NCI-H526 (cell line): ENCODE data around the gene LRRC10.

Experiments used
- DNase-seq, 2 experiments: peaks; one replicate each; lab custom pipeline; 2025; lab: John Stamatoyannopoulos, UW

The LRRC10 gene, protein sequence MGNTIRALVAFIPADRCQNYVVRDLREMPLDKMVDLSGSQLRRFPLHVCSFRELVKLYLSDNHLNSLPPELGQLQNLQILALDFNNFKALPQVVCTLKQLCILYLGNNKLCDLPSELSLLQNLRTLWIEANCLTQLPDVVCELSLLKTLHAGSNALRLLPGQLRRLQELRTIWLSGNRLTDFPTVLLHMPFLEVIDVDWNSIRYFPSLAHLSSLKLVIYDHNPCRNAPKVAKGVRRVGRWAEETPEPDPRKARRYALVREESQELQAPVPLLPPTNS

GRCh38 chr12:69610729-69611128 is at the start of gene LRRC10:
LRRC10 (minus strand) TSS chr12:69610907; CDS start chr12:69610838, 69 bp downstream.
- no peak for DNase-seq

DNA sequence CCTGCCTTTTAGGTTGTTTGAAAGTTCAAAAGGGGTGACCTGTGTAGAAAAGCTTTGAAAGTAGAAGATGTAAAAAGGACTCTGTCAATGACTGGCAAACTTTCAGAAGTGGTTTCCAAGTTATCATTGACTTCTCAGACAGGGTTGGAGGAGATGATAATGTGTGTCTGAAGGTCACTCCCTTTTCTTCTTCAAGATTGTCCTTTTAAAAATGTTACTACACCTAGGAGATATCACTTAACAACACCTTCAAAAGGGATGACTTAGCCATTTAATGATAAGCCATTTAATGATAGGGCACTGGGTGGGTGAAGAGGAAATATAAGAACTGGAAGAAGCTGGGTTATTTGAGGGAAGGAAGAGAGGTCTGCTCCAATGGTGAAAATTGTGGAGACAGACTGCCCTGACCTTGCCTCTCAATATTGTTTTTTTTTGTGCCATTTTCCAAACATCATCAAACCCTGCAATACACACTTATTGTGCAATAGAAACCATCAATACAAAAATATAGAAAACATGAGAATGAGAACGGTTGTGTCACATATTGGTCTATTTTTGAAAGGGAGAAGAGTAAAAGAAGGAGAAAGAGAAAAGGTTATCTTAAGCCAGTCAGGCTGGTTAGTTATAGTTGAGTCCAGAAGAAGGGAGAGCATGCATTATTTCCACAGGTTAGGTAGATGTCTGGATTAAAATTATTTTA is 49.6 kb upstream of the LRRC10 start:
- no peak for DNase-seq

- DNase-seq: no peak
Observed at GRCh38 chr12:69658203-69658602, 47.5 kb upstream of the LRRC10 start.

DNA sequence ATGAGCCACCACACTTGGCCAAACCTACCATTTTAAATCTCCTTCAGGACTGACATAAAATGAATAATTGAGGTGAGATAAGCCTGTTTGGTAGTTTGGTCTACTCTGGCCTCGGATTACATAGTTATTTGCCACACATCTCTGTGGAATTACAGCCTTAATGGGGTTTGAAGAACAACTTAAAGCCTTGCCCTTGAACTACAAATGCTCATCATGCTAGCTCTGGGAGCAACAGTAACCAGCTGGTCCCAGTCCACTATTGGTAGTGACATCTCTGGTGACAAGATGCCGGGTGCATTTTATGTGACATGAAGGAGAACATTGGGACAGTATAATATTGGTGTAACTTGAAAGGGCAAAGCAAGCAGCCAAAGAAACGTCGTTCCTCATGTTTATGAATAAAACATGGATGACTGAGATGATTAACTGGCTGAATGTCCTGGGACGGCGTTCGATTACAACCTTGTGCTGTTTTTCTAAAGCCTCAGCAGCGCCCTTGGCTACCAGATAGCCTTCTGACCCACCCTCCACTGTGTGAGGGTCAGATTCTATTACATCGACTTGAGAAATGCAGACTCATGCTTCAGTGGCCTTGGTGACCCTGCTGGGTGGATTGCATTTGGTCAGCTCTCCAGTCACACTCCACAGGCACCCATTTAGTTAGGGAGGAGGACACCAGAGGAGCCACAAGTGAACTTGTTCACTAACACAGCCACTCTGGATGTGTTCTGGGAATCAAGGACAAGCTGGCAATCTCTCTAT is 46.9 kb upstream of the LRRC10 start:
- no peak for DNase-seq

GRCh38 chr12:69655616-69656340 is 45.1 kb upstream of the LRRC10 start:
- DNase-seq: no peak

DNA sequence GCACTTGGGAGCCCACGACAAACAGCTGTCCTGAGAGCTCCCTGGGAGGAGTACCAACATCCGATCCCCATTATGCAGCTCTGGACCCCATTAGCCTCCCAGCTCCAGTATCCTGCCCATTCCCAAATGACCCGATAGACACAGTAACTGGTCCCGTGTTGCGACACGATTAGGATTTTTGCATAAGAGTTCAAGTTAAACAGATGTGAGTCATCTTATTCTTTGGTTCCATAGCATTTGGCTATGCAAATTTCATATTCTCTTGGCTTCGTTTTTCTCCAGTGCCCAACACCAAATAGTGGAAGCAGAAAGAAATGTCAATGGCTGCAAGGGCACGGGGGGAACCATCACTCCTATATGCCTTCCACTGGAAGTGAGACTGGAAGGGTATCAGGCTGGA is 43.0 kb upstream of the LRRC10 start:
- peak; percentile 24 to 64 for DNase-seq

DNA sequence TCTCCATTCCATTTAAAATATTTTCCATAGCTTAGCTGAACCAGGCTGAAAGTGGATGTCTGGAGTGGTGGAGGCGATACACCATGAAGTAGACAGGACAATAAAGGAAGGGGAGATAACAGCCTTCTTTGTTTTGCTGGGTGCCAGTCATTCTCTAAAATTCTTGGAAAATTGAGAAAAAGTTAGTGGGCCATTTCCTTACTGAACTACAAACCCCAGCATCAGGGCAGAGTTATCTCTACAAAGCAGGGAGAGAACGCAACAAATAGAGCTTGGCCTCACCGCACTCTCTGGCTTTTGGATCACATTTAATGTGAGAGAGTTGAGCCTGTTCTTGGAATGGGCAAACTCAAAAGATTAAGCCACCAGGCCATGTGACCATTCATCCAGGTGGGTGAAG is 41.2 kb upstream of the LRRC10 start:
- no peak for DNase-seq

DNA sequence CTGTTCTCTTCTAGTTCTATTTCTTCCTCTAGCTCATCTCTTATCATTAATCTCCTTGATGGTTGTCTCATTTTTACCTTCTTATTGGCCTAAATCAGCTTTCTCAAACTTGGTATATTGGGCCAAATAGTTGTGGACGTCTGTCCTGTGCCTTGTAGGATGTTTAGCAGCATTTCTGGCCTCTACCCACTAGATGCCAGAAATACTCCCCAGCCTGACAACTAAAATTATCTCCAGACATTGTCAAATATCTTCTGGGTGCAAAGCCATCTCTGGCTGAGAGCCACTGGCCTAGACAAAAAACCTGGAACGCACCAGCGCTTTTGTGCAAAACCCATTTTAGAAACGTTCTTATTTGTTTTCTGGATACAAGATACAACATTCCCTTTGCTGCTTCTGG is 38.8 kb upstream of the LRRC10 start:
- peak in 1 of 2 experiments; percentile 11 for DNase-seq

- no peak for DNase-seq
Observed at GRCh38 chr12:69648476-69648875, 37.8 kb upstream of the LRRC10 start.

DNA sequence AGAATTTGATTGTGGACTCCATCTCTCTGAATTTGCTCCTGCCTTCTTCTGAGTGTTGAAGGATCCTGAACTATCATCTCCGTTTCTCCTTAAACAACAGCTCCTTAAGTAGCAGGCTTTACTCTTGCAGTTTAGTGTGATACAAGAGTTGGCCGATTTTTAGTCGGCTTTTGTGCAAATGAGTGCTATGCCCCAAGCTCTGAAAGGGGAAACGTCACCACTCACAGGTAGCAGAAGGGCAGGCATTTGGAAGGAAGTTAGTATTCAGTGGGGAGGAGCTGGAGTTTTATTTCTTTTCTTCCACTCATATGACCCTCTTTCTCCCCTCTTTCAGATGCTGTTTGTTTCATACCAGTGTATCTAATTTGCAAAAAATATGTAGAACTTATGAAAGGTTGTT is 36.5 kb upstream of the LRRC10 start:
- DNase-seq: no peak

DNA sequence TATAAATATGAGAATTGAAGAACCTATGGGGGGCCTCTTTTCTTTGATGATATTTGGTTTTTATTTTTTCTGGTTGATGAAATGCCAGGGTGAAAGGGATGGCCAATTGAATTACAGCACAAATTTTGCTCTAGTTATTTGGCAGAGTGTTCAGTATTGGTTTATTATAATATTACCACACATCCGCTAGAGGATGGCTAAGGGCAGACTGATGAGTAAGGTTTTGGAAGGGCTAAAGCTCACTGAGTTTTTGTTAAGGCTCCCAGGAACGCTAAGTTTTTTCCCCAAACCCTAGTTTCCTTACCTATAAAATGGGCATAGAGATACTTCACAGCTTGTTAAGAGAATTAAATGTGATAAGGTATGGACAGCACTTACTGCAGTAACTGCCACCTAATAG is 34.3 kb upstream of the LRRC10 start:
- no peak for DNase-seq

DNA sequence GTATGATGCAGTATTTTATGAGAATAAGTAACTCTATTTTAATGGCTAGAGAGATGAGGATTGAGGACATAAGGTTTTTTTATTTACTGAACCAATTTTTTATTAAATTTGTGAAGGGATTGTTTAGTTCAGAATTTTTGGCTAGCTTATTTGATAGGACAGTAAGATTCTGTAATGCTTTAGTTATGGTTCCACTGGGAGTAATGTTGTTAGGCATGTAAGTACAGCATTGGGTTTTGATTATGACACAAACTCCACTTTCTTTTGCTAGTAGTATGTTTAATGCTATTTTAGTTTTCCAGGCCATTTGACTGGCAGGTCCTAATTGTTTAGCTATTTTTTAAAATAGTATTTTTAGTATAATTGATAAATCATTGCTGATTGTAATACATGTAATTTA is 33.8 kb upstream of the LRRC10 start:
- no peak for DNase-seq

GRCh38 chr12:69642531-69642930 is 31.8 kb upstream of the LRRC10 start:
- DNase-seq: no peak

DNA sequence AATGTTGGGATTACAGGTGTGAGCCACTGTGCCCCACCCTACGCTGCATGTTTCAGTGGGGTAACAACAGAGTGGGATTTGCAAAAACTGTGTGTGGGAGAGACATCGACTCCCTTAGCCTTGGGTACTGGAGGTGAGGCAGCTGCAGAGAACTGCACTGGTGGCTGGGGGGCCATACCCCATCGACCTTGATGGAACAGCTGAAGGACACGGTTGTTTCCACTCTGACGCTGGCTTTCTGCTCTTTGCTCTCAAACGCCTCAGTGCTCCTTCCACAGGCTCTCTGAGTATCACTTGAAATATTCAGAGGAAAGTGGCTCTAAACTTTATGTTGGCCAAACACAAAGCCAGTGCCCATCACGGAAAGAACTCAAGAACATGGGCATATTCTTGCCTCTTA is 30.8 kb upstream of the LRRC10 start:
- DNase-seq: no peak

DNA sequence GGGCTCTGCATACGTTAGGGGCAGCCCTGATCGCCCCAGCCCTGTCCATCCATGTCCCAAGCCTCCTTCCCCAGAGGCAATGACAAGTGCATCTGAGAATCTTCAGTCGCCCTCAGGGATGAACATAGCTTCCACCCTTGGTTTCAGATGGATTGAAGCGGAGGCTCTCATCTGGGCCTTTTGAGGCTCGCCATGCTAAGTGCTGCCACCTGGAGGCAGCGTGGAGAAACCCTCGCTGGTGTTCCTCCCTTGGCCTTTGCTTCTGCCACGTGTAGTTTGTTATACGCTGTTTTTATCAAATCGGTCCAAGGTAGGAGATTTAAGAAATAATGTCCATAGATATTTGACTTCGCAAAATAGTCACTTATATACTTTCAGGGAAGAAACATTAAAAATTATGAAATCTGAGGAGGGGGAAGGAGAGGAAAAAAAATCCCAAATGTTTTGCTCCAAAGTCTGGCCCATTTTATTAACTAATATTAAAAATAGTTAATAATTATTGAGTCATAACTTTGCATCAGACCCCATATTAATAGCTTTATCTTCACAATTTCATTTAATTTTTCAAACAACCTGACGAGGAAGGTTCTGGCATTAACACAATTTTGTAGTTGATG is 28.8 kb upstream of the LRRC10 start:
- DNase-seq: peak in 1 of 2 experiments; percentile 76

- DNase-seq: no peak
Observed at GRCh38 chr12:69633061-69633460, 22.4 kb upstream of the LRRC10 start.

DNA sequence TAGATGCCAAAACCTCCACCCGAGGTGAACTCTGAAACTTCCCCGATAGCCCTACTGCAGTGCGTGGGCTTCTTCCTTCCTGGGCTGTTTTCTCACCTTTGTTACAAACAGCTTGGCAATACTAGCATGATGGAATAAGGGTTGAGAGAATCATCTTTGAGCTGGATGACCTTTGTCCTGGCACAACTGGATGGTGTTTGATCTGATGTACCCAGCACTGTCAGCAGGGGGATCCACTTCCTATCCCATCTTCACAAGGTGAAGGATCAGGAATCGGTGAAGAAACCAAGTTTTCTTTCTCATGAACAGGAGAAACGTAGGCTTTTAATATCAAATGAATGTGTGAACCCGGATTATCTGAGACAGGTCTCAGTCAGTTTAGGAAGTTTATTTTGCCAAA is 19.5 kb upstream of the LRRC10 start:
- peak in 1 of 2 experiments; percentile 11 for DNase-seq

- no peak for DNase-seq
Observed at GRCh38 chr12:69627501-69627900, 16.8 kb upstream of the LRRC10 start.

GRCh38 chr12:69623970-69624369 is 13.3 kb upstream of the LRRC10 start:
- no peak for DNase-seq

- DNase-seq: no peak
Observed at GRCh38 chr12:69621551-69621950, 10.8 kb upstream of the LRRC10 start.

GRCh38 chr12:69620921-69621320 is 10.2 kb upstream of the LRRC10 start:
- DNase-seq: no peak

DNA sequence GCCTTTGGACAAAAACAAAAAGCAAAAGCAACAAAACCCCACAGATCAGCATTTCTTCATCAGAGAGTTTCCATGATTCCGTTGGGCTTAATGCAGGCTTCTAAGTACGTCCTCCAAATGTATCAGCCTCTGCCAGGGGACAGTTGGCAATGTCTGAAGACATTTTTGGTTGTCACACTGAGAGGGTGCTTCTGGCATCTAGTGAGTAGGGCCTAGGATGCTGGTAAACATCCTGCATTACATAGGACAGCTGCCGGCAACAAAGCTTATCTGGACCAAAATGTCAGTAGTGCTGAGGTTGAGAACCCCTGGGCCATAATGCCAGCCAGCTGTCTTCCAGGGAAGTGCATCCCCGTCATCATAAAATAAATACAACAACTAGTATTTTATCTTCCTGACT is 9.4 kb upstream of the LRRC10 start:
- no peak for DNase-seq
